Measurements from ENCODE around the gene MAPKAPK2. TPM values are rescaled to one million over a fixed set of nuclear protein-coding genes. Genes with fewer than 3 reads are reported as not detected.
"Not testable (repeated sequence)": the region's sequence is repeated elsewhere in the genome, so short reads cannot be mapped to it uniquely, and the experiment has no call there.

Gene MAPKAPK2
- total RNA-seq, 2 experiments from 2014 or later: 14.5 to 39.9 TPM

- peak overlapping the region; percentile 83 for H3K4me3 ChIP-seq (ENCODE audit: low read depth, low read length, poor library complexity, severe bottlenecking)
- peak overlapping the region; percentile 78 for H2AFZ ChIP-seq (ENCODE audit: low read length)
- CTCF ChIA-PET (ENCODE audit: unreplicated experiment): interaction anchor here (1.0 to 4.6 kb wide), 6 partner anchors 23 to 276 kb away, joined by 3 to 72 read pairs (median 7); no protein-coding TSS in a partner anchor
- POLR2A ChIA-PET: interaction anchor here (1.2 to 2.7 kb wide), 6 partner anchors 11 to 71 kb away, joined by 5 to 31 read pairs (median 6); no protein-coding TSS in a partner anchor
- no TSS peak for BruUV-seq (replicated peaks)
- no peak for TF ChIP-seq EZH2phosphoT487 (IDR thresholded peaks at IDR 0.05; ENCODE audit: borderline replicate concordance, low read depth, low read length)
- TF ChIP-seq CTCF (conservative IDR thresholded peaks at IDR 0.05; ENCODE audit: low read length): no peak
- peak; percentile 35 for DNase-seq (ENCODE audit: low spot score)
- no peaks in the 10 kb centered on the region for H3K9me2 ChIP-seq (ENCODE audit: insufficient read depth, low read length)
- peaks cover 14% of the 10 kb centered on the region; the same call in 1 of the 2 replicates for H3K79me2 ChIP-seq (ENCODE audit: insufficient read depth, low read depth, low read length)
- H3K4me2 ChIP-seq (ENCODE audit: low read length): peak overlapping the region; percentile 93
- H3K27ac ChIP-seq (ENCODE audit: low read depth, low read length, poor library complexity, severe bottlenecking): peak overlapping the region; percentile 23
- H3K4me1 ChIP-seq (ENCODE audit: insufficient read depth, low read length, poor library complexity, severe bottlenecking): peaks cover 38% of the 10 kb centered on the region
- intact Hi-C loops (cut with micrococcal nuclease; ENCODE audit: unreplicated experiment): loop anchor here (2.0 kb wide), 1 partner anchor 91 kb away; no protein-coding TSS in a partner anchor
- peaks cover 9% of the 10 kb centered on the region for H3K36me3 ChIP-seq (ENCODE audit: insufficient read depth, low read length)
- no peaks in the 10 kb centered on the region for H3K9me3 ChIP-seq (ENCODE audit: low read length)
- no peaks in the 10 kb centered on the region; the same call in 1 of the 2 replicates for H4K20me1 ChIP-seq (ENCODE audit: insufficient read depth, low read length)
These were observed 48.7 kb upstream of the MAPKAPK2 start for GRCh38 chr1:206635978-206636345.

- Histone ChIP-seq H3K79me2 (ENCODE audit: insufficient read depth, low read depth, low read length) (peaks cover 14% of the 10 kb centered on the region; the same call in 1 of the 2 replicates), H2AFZ (ENCODE audit: low read length) (no peak overlapping the region; the same call in 1 of the 2 replicates), H3K4me3 (ENCODE audit: low read depth, low read length, poor library complexity, severe bottlenecking) (peak overlapping the region; percentile 83), H4K20me1 (ENCODE audit: insufficient read depth, low read length) (no peaks in the 10 kb centered on the region; the same call in 1 of the 2 replicates), H3K4me1 (ENCODE audit: insufficient read depth, low read length, poor library complexity, severe bottlenecking) (peaks cover 33% of the 10 kb centered on the region), H3K9me2 (ENCODE audit: insufficient read depth, low read length) (no peaks in the 10 kb centered on the region), H3K27ac (ENCODE audit: low read depth, low read length, poor library complexity, severe bottlenecking) (no peak overlapping the region), H3K9me3 (ENCODE audit: low read length) (no peaks in the 10 kb centered on the region), H3K36me3 (ENCODE audit: insufficient read depth, low read length) (peaks cover 10% of the 10 kb centered on the region), H3K4me2 (ENCODE audit: low read length) (peak overlapping the region; percentile 93)
- DNase-seq (ENCODE audit: low spot score): no peak
- no peak for TF ChIP-seq EZH2phosphoT487 (IDR thresholded peaks at IDR 0.05; ENCODE audit: borderline replicate concordance, low read depth, low read length)
- no peak for TF ChIP-seq CTCF (conservative IDR thresholded peaks at IDR 0.05; ENCODE audit: low read length)
- intact Hi-C loops (cut with micrococcal nuclease; ENCODE audit: unreplicated experiment): no loop called here
- ChIA-PET CTCF (ENCODE audit: unreplicated experiment) (interaction anchor here (4.6 kb wide), 1 partner anchor 27 kb away, joined by 72 read pairs; no protein-coding TSS in a partner anchor), POLR2A (interaction anchor here (1.3 to 2.7 kb wide), 4 partner anchors 12 to 28 kb away, joined by 4 to 31 read pairs (median 8); no protein-coding TSS in a partner anchor)
- BruUV-seq (replicated peaks): no TSS peak
These were observed 48.0 kb upstream of the MAPKAPK2 start for GRCh38 chr1:206636671-206637070.

GRCh38 chr1:206637605-206638004, 47.1 kb upstream of the MAPKAPK2 start:
- CTCF ChIA-PET (ENCODE audit: unreplicated experiment): no interaction called here
- Histone ChIP-seq H3K79me2 (ENCODE audit: insufficient read depth, low read depth, low read length) (peaks cover 14% of the 10 kb centered on the region; the same call in 1 of the 2 replicates), H4K20me1 (ENCODE audit: insufficient read depth, low read length) (no peaks in the 10 kb centered on the region; the same call in 1 of the 2 replicates), H3K9me2 (ENCODE audit: insufficient read depth, low read length) (no peaks in the 10 kb centered on the region), H3K4me3 (ENCODE audit: low read depth, low read length, poor library complexity, severe bottlenecking) (peak overlapping the region; percentile 83), H3K9me3 (ENCODE audit: low read length) (no peaks in the 10 kb centered on the region), H3K4me1 (ENCODE audit: insufficient read depth, low read length, poor library complexity, severe bottlenecking) (peaks cover 33% of the 10 kb centered on the region), H3K4me2 (ENCODE audit: low read length) (peak overlapping the region; percentile 93), H2AFZ (ENCODE audit: low read length) (peak overlapping the region; percentile 0; the same call in 1 of the 2 replicates), H3K36me3 (ENCODE audit: insufficient read depth, low read length) (peaks cover 10% of the 10 kb centered on the region), H3K27ac (ENCODE audit: low read depth, low read length, poor library complexity, severe bottlenecking) (peak overlapping the region; percentile 20)
- TF ChIP-seq EZH2phosphoT487 (IDR thresholded peaks at IDR 0.05; ENCODE audit: borderline replicate concordance, low read depth, low read length) (no peak), CTCF (conservative IDR thresholded peaks at IDR 0.05; ENCODE audit: low read length) (no peak)
- no TSS peak for BruUV-seq (replicated peaks)
- DNase-seq (ENCODE audit: low spot score): peak; percentile 18
- POLR2A ChIA-PET: interaction anchor here (0.6 to 2.1 kb wide), 6 partner anchors 11 to 819 kb away, joined by 3 to 8 read pairs (median 4); no protein-coding TSS in a partner anchor
- intact Hi-C loops (cut with micrococcal nuclease; ENCODE audit: unreplicated experiment): no loop called here

- H2AFZ ChIP-seq (ENCODE audit: low read length); DNase-seq (ENCODE audit: low spot score); intact Hi-C loops (cut with micrococcal nuclease; ENCODE audit: unreplicated experiment); H4K20me1 ChIP-seq (ENCODE audit: insufficient read depth, low read length); CTCF ChIA-PET (ENCODE audit: unreplicated experiment); H3K9me3 ChIP-seq (ENCODE audit: low read length); H3K4me2 ChIP-seq (ENCODE audit: low read length); H3K4me3 ChIP-seq (ENCODE audit: low read depth, low read length, poor library complexity, severe bottlenecking); POLR2A ChIA-PET; H3K79me2 ChIP-seq (ENCODE audit: insufficient read depth, low read depth, low read length); BruUV-seq (replicated peaks); H3K4me1 ChIP-seq (ENCODE audit: insufficient read depth, low read length, poor library complexity, severe bottlenecking); H3K9me2 ChIP-seq (ENCODE audit: insufficient read depth, low read length); H3K27ac ChIP-seq (ENCODE audit: low read depth, low read length, poor library complexity, severe bottlenecking): not testable (repeated sequence)
- H3K36me3 ChIP-seq (ENCODE audit: insufficient read depth, low read length): peaks cover 11% of the 10 kb centered on the region
These were observed 42.6 kb upstream of the MAPKAPK2 start for GRCh38 chr1:206642074-206642473.

Measured in OCI-LY7 (cell line).